ENCODE data around the gene HSFX2. TPM values are rescaled to one million over a fixed set of nuclear protein-coding genes. Genes with fewer than 3 reads are reported as not detected.

The HSFX2 gene
- total RNA-seq, 1 experiment from 2014 or later, result not detected

DNA sequence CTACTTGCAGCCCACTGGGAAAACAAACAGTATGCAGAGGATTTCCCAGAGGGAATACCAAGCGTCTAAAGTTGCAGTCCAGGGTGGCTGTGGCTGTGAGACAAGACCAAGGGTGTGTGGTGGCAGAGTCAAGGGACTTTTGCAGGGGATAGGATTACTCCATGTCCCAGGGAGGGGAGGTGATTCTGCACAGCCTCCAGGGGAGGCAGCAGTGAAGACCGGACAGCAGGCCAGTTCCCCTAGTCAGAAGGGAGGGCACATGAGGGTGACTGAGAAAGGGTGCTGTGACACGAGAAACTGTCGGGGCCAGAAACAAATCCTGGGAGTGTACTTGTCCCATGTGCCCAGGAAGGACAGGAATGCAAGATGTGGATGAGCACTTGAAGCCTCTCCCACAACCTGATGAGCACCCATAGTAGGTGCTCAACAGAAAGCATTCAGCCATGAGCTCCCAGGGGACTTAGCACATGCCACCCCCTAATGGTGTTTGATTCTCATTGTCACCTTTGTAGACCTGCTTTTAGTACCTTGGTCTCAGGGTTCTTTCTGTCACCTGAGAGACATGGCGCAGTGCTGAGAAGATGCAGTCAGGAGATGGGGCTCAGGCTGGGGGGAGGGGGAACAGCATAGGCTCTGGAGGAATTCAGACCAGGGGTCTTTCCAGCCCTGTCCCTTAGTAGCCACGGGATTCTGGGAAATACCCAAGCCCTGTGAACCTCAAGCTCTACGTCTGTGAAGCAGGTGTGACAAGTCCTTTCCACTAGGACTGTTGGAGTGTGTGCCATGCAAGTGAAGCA, 27.3 kb downstream of the HSFX2 start:
- CTCF ChIA-PET, result no interaction called here
- intact Hi-C loops (cut with micrococcal nuclease), result no loop called here
- POLR2A ChIA-PET, result no interaction called here
- RAD21 ChIA-PET (ENCODE audit: low non-redundant PET in 1 of 2, low total read pairs in 2 of 2, uncharacterized antibody in 2 of 2, unreplicated experiment in 2 of 2), result no interaction called here
- no peak overlapping the region for H3K4me2 ChIP-seq (ENCODE audit: low read length)
- no peak for DNase-seq (ENCODE audit: low read depth, low spot score)
- no peaks in the 10 kb centered on the region for H3K27me3 ChIP-seq (ENCODE audit: insufficient read depth, low read length)
- H2AFZ ChIP-seq (ENCODE audit: low read depth, low read length, poor library complexity, severe bottlenecking), result no peak overlapping the region
- no peak overlapping the region for H3K4me3 ChIP-seq (replicated peaks in 1 of 2; ENCODE audit: low read depth in 1 of 2, low read length in 2 of 2)
- no peaks in the 10 kb centered on the region for H3K36me3 ChIP-seq (ENCODE audit: control insufficient read depth in 1 of 2, insufficient read depth in 2 of 2, low read length in 2 of 2)
- H3K9me2 ChIP-seq (ENCODE audit: insufficient read depth), result no peaks in the 10 kb centered on the region
- H3K27ac ChIP-seq (ENCODE audit: low read depth, low read length), result no peak overlapping the region
- no peaks in the 10 kb centered on the region for H3K9me3 ChIP-seq (ENCODE audit: control insufficient read depth in 1 of 2, insufficient read depth in 1 of 2, low read depth in 1 of 2, low read length in 2 of 2)
- H3K9ac ChIP-seq (ENCODE audit: low read length), result no peak overlapping the region
- H3K4me1 ChIP-seq (ENCODE audit: control insufficient read depth in 1 of 2, insufficient read depth in 2 of 2, low read length in 2 of 2), result no peaks in the 10 kb centered on the region
- H3K79me2 ChIP-seq (ENCODE audit: insufficient read depth, low read length), result no peaks in the 10 kb centered on the region
- no peak for TF ChIP-seq CBX3 (IDR thresholded peaks at IDR 0.05; ENCODE audit: low read depth)
- TF ChIP-seq, protein P1, sequence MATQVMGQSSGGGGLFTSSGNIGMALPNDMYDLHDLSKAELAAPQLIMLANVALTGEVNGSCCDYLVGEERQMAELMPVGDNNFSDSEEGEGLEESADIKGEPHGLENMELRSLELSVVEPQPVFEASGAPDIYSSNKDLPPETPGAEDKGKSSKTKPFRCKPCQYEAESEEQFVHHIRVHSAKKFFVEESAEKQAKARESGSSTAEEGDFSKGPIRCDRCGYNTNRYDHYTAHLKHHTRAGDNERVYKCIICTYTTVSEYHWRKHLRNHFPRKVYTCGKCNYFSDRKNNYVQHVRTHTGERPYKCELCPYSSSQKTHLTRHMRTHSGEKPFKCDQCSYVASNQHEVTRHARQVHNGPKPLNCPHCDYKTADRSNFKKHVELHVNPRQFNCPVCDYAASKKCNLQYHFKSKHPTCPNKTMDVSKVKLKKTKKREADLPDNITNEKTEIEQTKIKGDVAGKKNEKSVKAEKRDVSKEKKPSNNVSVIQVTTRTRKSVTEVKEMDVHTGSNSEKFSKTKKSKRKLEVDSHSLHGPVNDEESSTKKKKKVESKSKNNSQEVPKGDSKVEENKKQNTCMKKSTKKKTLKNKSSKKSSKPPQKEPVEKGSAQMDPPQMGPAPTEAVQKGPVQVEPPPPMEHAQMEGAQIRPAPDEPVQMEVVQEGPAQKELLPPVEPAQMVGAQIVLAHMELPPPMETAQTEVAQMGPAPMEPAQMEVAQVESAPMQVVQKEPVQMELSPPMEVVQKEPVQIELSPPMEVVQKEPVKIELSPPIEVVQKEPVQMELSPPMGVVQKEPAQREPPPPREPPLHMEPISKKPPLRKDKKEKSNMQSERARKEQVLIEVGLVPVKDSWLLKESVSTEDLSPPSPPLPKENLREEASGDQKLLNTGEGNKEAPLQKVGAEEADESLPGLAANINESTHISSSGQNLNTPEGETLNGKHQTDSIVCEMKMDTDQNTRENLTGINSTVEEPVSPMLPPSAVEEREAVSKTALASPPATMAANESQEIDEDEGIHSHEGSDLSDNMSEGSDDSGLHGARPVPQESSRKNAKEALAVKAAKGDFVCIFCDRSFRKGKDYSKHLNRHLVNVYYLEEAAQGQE (IDR thresholded peaks at IDR 0.05; ENCODE audit: low read depth), result no peak
- no peak for TF ChIP-seq SRF (IDR thresholded peaks at IDR 0.05; ENCODE audit: low read depth)
- TF ChIP-seq JUND (IDR thresholded peaks at IDR 0.05), result no peak
- TF ChIP-seq SP1 (IDR thresholded peaks at IDR 0.05; ENCODE audit: low read depth), result no peak
- TF ChIP-seq YY1 (IDR thresholded peaks at IDR 0.05; ENCODE audit: extremely low read depth, insufficient replicate concordance, low read depth, low read length), result no peak
- TF ChIP-seq SIN3A (IDR thresholded peaks at IDR 0.05; ENCODE audit: low read depth), result no peak
- no peak for TF ChIP-seq ZFX (IDR thresholded peaks at IDR 0.05)
- no peak for TF ChIP-seq EGR1 (IDR thresholded peaks at IDR 0.05; ENCODE audit: low read depth)
- H4K20me1 ChIP-seq (ENCODE audit: insufficient read depth), result no peaks in the 10 kb centered on the region
- no TSS peak for BruUV-seq (replicated peaks)
- ATAC-seq, result peak; percentile 27
